GM21360 (cell line): ENCODE results near the gene HSD11B1.
A peak's percentile ranks its signal among the peaks of the same experiment; 100 is the strongest.

Experiments used
- ATAC-seq: cut with Tn5 transposase; IDR thresholded peaks from one replicate; pipeline ENCODE4 v1.9.1; 2021; ENCODE audit warnings: mild to moderate bottlenecking, moderate library complexity; ENCODE audit not compliant: unreplicated experiment

Gene HSD11B1

GRCh38 chr1:209704584-209704983, at the start of gene HSD11B1:
TSS of gene HSD11B1 (plus strand) at chr1:209704846. CDS start at chr1:209704943, 97 bp downstream.
- ATAC-seq: no peak

GRCh38 chr1:209655411-209656231, 49.0 kb upstream of the HSD11B1 start:
- ATAC-seq: no peak

GRCh38 chr1:209657140-209657879, 47.3 kb upstream of the HSD11B1 start:
- ATAC-seq: no peak

- ATAC-seq: no peak
These were observed 46.7 kb upstream of the HSD11B1 start for GRCh38 chr1:209657918-209658317.

- ATAC-seq: peak; percentile 56
These were observed 44.7 kb upstream of the HSD11B1 start for GRCh38 chr1:209659909-209660308.

GRCh38 chr1:209661071-209661470, 43.6 kb upstream of the HSD11B1 start:
- no peak for ATAC-seq

- no peak for ATAC-seq
These were observed 41.7 kb upstream of the HSD11B1 start for GRCh38 chr1:209662879-209663327.

GRCh38 chr1:209667103-209667502, 37.5 kb upstream of the HSD11B1 start:
- ATAC-seq: no peak

- ATAC-seq: no peak
These were observed 36.9 kb upstream of the HSD11B1 start for GRCh38 chr1:209667708-209668107.

GRCh38 chr1:209670441-209671082, 34.1 kb upstream of the HSD11B1 start:
- ATAC-seq: no peak

- ATAC-seq: peak; percentile 94
These were observed 31.7 kb upstream of the HSD11B1 start for GRCh38 chr1:209672705-209673630.

GRCh38 chr1:209673631-209674417, 30.8 kb upstream of the HSD11B1 start:
- ATAC-seq: no peak

GRCh38 chr1:209674957-209675564, 29.6 kb upstream of the HSD11B1 start, which contains the start of gene G0S2:
TSS of gene G0S2 (plus strand) at chr1:209675412. CDS start at chr1:209675685, 273 bp downstream.
- ATAC-seq: no peak

GRCh38 chr1:209675565-209676154, 29.0 kb upstream of the HSD11B1 start:
- ATAC-seq: no peak

- ATAC-seq: no peak
These were observed 25.6 kb upstream of the HSD11B1 start for GRCh38 chr1:209678981-209679539.

- no peak for ATAC-seq
These were observed 18.8 kb upstream of the HSD11B1 start for GRCh38 chr1:209685821-209686220.

- ATAC-seq: no peak
These were observed 18.3 kb upstream of the HSD11B1 start for GRCh38 chr1:209686322-209686721.

GRCh38 chr1:209688746-209689234, 15.9 kb upstream of the HSD11B1 start:
- ATAC-seq: no peak
